Right cardiac atrium (tissue), 5 donors: ENCODE results near the gene HMGB3. TPM values are rescaled to one million over a fixed set of nuclear protein-coding genes. Genes with fewer than 3 reads are reported as not detected.
A peak's percentile ranks its signal among the peaks of the same experiment; 100 is the strongest.
"Not testable (repeated sequence)": the region's sequence is repeated elsewhere in the genome, so short reads cannot be mapped to it uniquely, and the experiment has no call there.

Experiments
- ATAC-seq, 2 donors: fragments of 200-7000 bp; cut with Tn5 transposase; one replicate each; pipeline versions ENCODE4 v1.8.0 to v1.9.1; 2020; ENCODE audit warnings: moderate library complexity in 2 of 2, mild to moderate bottlenecking in 1 of 2
- DNase-seq, 3 donors: peaks; one replicate each; pipeline ENCODE4 v3.0.0-alpha.2; 2020
- H3K27ac ChIP-seq: one replicate; pipeline ENCODE4 v1.5.1; 2013; ENCODE audit warnings: mild to moderate bottlenecking, low read length, control low read depth, moderate library complexity
- H3K27me3 ChIP-seq: one replicate; pipeline ENCODE4 v1.6.1; 2013; ENCODE audit not compliant: control insufficient read depth, insufficient read depth
- H3K4me1 ChIP-seq: one replicate; pipeline ENCODE4 v1.6.1; 2013; ENCODE audit warnings: low read length; ENCODE audit not compliant: control insufficient read depth, insufficient read depth
- H3K4me3 ChIP-seq: one replicate; pipeline ENCODE4 v1.5.1; 2013; ENCODE audit warnings: low read length, control low read depth
- H3K9me3 ChIP-seq: one replicate; pipeline ENCODE4 v1.6.1; 2013; ENCODE audit warnings: low read length; ENCODE audit not compliant: control insufficient read depth
- WGBS: extraction: QIAGEN DNeasy Blood & Tissue Kit; methylation state at CpG from one replicate; pipeline ENCODE4 v1.1.7; 2013; 5-methylcytosine and 5-hydroxymethylcytosine counted together
- intact Hi-C, 4 donors: fragments of 100-400 bp; cut with DNase I; formaldehyde crosslinking; loops; one replicate each; pipeline versions ENCODE4 v1.11.0 to v1.14.0; 2022 to 2023
- polyA plus RNA-seq: library from polyadenylated mRNA; stranded (reverse); fragments of 200-250 nt; gene quantifications from one replicate; pipeline ENCODE4 v1.2.3, GENCODE V29; 2013
- total RNA-seq, 4 donors: library from RNA; stranded (reverse); fragmentation: NEBNext Ultra II Directional; extraction: Animal tissue kit (Norgen Biotek cat#: 25700); gene quantifications; one replicate each; pipeline ENCODE4 v1.2.1, GENCODE V29; 2021
- donor health status: healthy with polysubstance abuse.
- donor health status: DM: no; HTN: yes; CAD: no.
- donor health status: DM: no; HTN: no; CAD: no.
- donor health status: DM: no; HTN: yes; CAD: no; lungs with severe emphysema.
- donor health status: DM: yes; HTN: yes; CAD: no.

The HMGB3 gene
- total and polyA plus RNA-seq, 5 donors: 2.3 to 5.7 (median 3.9) TPM

DNA sequence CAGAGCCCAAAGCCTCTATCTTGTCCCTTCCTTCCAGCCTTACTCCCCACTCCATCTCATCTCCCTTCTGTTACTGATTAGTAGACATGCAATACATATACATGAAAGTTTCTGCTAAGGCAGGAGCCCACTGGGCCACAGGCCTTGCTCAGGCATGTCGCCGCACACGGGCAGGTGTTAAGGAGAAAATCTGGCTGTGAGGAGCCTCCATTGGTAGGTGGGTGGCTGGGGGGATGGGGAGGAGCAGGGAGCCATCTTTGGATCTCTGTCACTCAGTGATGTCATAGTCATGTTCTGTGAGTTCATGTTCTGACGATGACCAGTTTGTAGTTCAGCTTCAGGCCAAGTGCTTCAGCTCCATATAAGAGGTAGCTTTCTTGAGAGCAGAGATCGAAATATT lies 2.9 kb upstream of the HMGB3 start:
- Histone ChIP-seq H3K4me1 (no peaks in the 10 kb centered on the region), H3K4me3 (no peak overlapping the region), H3K27me3 (no peaks in the 10 kb centered on the region), H3K27ac (no peak overlapping the region), H3K9me3 (no peaks in the 10 kb centered on the region)
- WGBS: 95% methylated on average over 5 of the region's 5 CpGs
- ATAC-seq (no peak), DNase-seq (no peak)
- intact Hi-C loops: no loop called here

DNA sequence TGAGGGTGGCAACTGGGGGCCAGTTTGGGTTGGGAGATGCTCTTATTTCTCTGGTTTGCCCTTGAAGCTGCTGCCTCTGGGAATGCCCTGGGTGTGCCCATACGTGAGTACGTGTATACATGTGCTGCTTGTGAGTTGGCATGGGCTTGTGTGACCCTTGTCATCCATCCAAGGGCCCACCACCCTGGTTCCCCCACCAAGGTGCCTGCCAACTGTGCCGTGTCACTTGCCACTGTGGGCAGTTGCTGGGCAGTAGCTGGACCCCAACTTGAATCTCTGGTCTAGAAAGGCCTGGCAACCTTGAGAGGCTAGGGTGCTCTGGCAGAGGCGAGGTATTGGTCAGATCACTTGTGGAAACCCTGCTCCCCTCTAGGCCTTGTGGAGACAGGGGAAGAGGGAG lies 2.4 kb upstream of the HMGB3 start:
- intact Hi-C loops: no loop called here
- no peak for DNase-seq
- Histone ChIP-seq H3K9me3 (no peaks in the 10 kb centered on the region), H3K27me3 (no peaks in the 10 kb centered on the region), H3K27ac (no peak overlapping the region), H3K4me1 (no peaks in the 10 kb centered on the region), H3K4me3 (no peak overlapping the region)
- no peak for ATAC-seq
- 92% methylated on average over 4 of the region's 4 CpGs for WGBS

DNA sequence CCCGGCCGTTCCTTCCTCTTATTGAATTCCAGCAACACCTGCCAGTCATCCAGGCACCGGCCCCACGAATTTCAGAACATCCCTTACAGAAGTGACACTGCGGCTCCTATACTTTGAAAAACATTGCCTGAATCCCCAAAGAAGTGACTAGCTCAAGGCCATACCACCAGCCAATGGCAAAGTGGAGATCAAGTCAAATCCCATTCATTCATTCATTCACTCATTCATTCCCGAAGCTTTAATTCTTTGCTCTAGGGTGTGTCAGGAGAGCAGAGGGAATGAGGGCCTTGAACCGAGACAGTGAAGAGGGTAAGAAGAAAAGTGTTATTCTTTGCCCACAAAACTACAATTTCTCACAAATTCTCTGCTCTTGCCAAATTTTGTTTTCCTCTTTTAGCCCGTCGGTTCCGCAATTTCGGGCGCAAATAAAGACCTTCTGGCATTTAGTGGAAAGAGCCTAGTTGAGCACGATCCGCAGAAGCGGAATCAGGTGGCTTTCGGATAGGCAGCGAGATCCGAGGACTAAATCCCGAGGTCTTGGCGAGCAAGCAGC lies 824 bp upstream of the HMGB3 start:
- no peak for ATAC-seq

DNA sequence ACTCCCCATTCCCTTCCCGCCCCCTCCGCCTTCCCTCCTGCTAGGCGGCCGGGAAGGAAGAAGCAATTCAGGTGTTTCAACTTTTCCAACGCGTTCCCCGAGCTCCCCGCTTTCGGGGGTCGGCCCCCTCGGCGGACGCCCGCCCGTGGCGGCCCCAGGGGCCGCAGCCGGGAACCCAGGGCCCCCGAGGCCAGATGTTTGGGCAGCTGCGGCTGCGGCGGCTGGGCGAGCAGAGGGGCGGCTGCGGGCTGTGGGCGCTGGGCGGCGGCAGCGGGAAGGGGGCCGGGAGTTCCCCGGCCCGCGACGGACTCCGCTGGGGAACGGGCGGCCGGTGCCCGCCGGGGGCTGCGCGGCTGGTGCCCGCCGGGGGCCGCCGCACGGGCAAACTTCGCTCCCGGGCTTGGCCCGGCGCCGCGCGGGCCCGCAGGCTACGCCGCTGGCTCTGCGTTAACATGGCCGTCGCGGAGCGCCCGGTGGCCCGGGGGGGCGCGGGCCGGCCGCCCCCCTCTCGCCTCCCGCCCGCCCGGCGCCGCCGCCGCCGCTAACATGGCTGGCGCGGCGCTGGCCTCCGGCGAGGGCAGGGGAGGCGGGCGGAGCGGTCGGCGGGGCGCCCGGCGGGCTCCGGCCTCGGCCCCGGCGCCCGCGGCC lies 510 bp downstream of the HMGB3 start:
- ATAC-seq: no peak
- no peak overlapping the region for H3K27ac ChIP-seq
- DNase-seq: no peak
- H3K4me3 ChIP-seq: peak overlapping the region; percentile 91
- 1% methylated on average over 64 of the region's 96 CpGs for WGBS
- no peaks in the 10 kb centered on the region for H3K27me3 ChIP-seq
- no peaks in the 10 kb centered on the region for H3K4me1 ChIP-seq
- no peaks in the 10 kb centered on the region for H3K9me3 ChIP-seq
- intact Hi-C loops: no loop called here

More for the DNA sequence above, 824 bp upstream of the HMGB3 start:
- 27% methylated on average over 20 of the region's 20 CpGs for WGBS
- Histone ChIP-seq H3K4me3 (peak overlapping the region; percentile 91), H3K27me3 (no peaks in the 10 kb centered on the region), H3K9me3 (no peaks in the 10 kb centered on the region), H3K4me1 (no peaks in the 10 kb centered on the region), H3K27ac (no peak overlapping the region)
- intact Hi-C loops: no loop called here
- no peak for DNase-seq

DNA sequence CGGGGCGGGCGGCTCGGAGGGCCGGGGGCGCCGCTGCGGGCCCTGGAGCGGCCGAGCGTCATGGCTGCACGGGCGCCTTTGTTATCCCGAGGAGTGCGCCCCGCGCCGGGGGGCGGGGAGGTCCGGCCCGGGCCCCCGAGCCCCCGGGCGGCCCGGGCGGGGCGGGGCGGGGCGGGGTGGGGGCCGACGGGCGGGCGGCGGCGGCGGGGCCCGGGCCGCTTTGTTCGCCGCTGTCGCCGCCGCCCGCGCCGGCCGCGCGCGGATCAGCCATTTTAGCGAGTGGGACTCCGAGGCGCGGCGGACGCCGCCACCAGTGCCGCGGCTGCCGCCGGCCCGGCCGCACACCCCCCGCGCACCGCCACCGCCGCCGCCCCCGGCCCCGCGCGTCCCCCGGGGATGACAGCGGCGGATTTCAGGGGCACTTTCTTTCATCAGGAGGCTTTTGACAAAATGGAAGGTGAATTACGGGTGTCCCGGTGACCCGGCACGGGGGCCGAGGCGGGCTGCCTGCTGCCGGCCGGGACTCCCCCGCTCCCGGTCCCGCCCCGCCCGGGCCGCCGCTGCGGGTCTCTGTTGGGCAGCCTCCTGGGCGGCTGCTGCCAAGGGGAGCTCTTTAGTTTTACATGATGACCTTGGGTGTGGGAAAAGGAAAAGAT lies 1.2 kb downstream of the HMGB3 start:
- Histone ChIP-seq H3K27ac (no peak overlapping the region), H3K9me3 (no peaks in the 10 kb centered on the region), H3K4me1 (no peaks in the 10 kb centered on the region), H3K27me3 (no peaks in the 10 kb centered on the region), H3K4me3 (peak overlapping the region; percentile 91)
- DNase-seq (peak in 1 of 3 donors; percentile 51), ATAC-seq (no peak)
- intact Hi-C loops: no loop called here
- under 1% methylated on average over 56 of the region's 93 CpGs for WGBS

DNA sequence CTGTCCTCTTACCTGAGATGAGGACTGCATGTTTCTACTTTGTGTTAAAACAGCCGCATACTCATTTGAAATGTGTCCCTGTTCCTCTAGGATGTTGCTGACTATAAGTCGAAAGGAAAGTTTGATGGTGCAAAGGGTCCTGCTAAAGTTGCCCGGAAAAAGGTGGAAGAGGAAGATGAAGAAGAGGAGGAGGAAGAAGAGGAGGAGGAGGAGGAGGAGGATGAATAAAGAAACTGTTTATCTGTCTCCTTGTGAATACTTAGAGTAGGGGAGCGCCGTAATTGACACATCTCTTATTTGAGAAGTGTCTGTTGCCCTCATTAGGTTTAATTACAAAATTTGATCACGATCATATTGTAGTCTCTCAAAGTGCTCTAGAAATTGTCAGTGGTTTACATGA lies 4.6 kb downstream of the HMGB3 start:
- intact Hi-C loops, H3K9me3 ChIP-seq, ATAC-seq, H3K27ac ChIP-seq, H3K4me3 ChIP-seq, DNase-seq, H3K4me1 ChIP-seq, H3K27me3 ChIP-seq: not testable (repeated sequence)
- 97% methylated on average over 6 of the region's 6 CpGs for WGBS

DNA sequence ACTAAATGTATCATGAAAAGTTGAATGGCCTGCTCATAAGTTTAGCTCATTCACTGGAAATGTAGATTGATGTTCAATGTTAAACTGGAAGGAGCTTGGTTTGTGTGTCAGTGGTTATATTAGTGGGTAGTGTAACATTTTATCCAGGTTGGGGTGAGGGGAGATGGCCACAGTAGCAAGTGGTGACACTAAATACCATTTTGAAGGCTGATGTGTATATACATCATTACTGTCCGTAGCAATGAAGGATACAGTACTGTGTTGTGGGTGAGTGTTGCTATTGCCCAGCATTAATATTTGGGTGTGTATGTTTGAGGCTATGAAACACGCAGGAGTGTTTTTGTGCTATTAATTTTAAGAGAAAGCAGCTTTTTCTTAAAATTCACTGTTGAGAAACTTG lies 6.3 kb downstream of the HMGB3 start:
- no peaks in the 10 kb centered on the region for H3K4me1 ChIP-seq
- 95% methylated on average over 2 of the region's 2 CpGs for WGBS
- H3K4me3 ChIP-seq: no peak overlapping the region
- no peak overlapping the region for H3K27ac ChIP-seq
- DNase-seq (no peak), ATAC-seq (no peak)
- H3K9me3 ChIP-seq: no peaks in the 10 kb centered on the region
- no peaks in the 10 kb centered on the region for H3K27me3 ChIP-seq
- intact Hi-C loops: no loop called here

DNA sequence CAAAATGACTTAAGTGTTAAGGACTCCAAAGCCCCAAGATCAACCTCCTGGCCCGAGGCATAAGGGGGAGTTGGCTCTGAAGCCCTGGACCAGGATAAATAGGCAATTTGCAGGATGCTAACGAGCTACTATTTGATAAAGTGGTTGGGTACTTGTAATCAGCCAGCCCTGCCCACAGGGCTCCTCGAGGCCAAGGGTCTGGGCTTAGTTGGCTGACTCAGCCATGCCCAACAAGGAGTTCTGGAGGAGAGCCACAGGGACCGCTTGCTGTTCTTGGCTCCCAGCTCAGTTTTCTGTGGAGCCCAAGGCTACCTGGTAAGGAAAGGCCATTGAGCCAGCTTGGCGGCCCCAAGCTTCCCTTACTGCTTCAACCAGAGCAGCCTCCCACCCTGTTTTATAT lies 7.8 kb downstream of the HMGB3 start:
- Histone ChIP-seq H3K27me3 (no peaks in the 10 kb centered on the region), H3K27ac (no peak overlapping the region), H3K4me3 (no peak overlapping the region), H3K9me3 (no peaks in the 10 kb centered on the region), H3K4me1 (no peaks in the 10 kb centered on the region)
- DNase-seq (no peak), ATAC-seq (no peak)
- 54% methylated on average over 5 of the region's 5 CpGs for WGBS
- intact Hi-C loops: no loop called here

DNA sequence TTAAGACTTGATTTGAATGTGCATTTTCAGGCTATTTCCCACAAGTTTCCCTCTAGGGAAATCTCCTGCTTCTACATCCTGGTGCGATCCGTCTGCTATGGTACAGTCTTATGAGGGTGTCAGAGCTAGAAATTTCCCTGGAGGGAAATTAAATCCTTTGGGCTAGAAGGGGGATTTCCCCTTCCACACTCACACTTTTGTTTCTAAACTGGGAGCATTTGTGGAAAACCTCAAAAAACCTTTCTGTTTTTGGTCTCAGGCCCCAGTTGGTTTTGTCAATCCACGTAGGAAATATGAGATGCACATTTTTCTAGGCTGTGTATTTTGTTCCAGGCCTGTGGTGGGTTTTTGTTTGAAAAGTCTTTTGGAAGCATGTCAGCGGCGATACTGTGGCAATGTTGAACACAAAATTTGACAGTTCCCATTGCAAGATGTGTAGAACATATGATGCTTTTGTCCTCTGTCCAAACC lies 17.8 kb downstream of the HMGB3 start:
- ATAC-seq (no peak), DNase-seq (no peak)
- WGBS: 54% methylated on average over 5 of the region's 5 CpGs
- no peaks in the 10 kb centered on the region for H3K4me1 ChIP-seq
- no peaks in the 10 kb centered on the region for H3K27me3 ChIP-seq
- H3K9me3 ChIP-seq: no peaks in the 10 kb centered on the region
- H3K4me3 ChIP-seq: no peak overlapping the region
- intact Hi-C loops: no loop called here
- no peak overlapping the region for H3K27ac ChIP-seq

DNA sequence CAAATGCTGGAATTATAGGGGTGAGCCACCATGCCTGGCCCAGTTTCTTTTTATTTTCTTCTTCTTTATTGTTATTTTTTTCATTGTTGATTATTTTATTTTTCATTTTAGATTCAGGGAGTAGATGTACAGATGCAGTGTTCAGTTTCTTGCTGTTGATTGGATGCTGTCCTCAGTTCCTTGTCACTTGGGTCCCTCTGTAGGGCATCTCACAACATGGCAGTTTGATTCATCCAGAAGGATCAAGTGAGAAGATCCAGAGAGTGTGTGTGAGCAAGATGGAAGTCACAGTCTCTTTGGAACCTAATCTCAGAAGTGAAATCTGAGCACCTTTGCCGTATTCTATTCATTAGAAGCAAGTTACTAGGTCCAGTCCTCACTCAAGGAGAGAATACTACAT lies 20.9 kb downstream of the HMGB3 start:
- H3K27ac ChIP-seq: no peak overlapping the region
- ATAC-seq (no peak), DNase-seq (no peak)
- 78% methylated on average over 1 of the region's 1 CpG for WGBS
- H3K4me3 ChIP-seq: no peak overlapping the region
- intact Hi-C loops: no loop called here
- no peaks in the 10 kb centered on the region for H3K9me3 ChIP-seq
- no peaks in the 10 kb centered on the region for H3K27me3 ChIP-seq
- H3K4me1 ChIP-seq: no peaks in the 10 kb centered on the region

DNA sequence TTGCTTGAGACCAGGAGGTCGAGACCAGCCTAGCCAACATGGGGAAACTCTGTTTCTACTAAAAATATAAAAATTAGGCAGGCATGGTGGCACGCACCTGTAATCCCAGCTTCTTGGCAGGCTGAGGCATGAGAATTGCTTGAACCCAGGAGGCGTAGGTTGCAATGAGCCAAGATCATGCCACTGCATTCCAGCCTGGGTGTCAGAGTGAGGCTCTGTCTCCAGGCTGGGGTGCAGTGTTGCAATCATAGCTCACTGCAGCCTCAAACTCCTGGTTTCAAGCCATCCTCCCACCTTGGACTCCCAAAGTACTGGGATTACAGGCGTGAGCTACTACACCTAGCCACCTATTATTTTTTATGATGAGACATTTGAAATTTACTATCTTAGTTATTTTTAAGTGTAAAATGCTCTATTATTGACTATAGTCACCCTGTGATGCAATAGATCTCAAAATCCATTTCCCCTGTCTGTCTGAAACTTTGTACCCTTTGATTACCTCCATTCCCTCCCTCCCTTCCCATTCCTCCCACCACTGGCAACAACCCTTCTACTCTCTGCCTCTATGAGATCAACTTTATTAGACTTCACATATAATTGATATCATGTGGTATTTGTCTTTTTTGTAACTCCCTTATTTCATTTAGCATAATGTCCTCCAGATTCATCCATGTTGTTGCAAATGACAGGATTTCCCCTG lies 23.4 kb downstream of the HMGB3 start:
- DNase-seq (no peak), ATAC-seq (no peak)
- Histone ChIP-seq H3K4me3 (no peak overlapping the region), H3K4me1 (no peaks in the 10 kb centered on the region), H3K27ac (no peak overlapping the region), H3K27me3 (no peaks in the 10 kb centered on the region), H3K9me3 (no peaks in the 10 kb centered on the region)
- 88% methylated on average over 4 of the region's 4 CpGs for WGBS
- intact Hi-C loops: no loop called here
